H1 (cell line): ENCODE data around the gene CYP4F3. TPM values are rescaled to one million over a fixed set of nuclear protein-coding genes. Genes with fewer than 3 reads are reported as not detected.

Source experiments
- polyA plus RNA-seq, 7 experiments: library from polyadenylated mRNA; depleted of rRNA in 3 of 7; stranded (reverse) in 5 of 7; unstranded in 2 of 7; fragments of >200 nt in 5 of 7; fragments of 200-250 nt in 2 of 7; gene quantifications; 1 replicate in 5 of 7; 2 replicates in 1 of 7; 4 replicates in 1 of 7; pipeline versions ENCODE4 v1.2.1 to v1.2.3, GENCODE V29; 2011 to 2013; ENCODE audit warnings: missing spikeins in 2 of 7, mixed read lengths in 2 of 7
- total RNA-seq: library from RNA; stranded (reverse); fragmentation: NEBNext Ultra II Directional; extraction: Animal tissue kit (Norgen Biotek cat#: 25700); gene quantifications from 2 replicates; pipeline ENCODE4 v1.2.1, GENCODE V29; 2021
- TF ChIP-seq, protein P1 (sequence below): IDR thresholded peaks from 2 replicates; pipeline ENCODE4 v1.6.1; 2011; ENCODE audit warnings: low read length, improper control_type of control experiment

Gene CYP4F3
- total and polyA plus RNA-seq, 2 of the 8 experiments (the other 6 are each of a cell fraction or from before 2014, with no cell fraction given), result not detected

DNA sequence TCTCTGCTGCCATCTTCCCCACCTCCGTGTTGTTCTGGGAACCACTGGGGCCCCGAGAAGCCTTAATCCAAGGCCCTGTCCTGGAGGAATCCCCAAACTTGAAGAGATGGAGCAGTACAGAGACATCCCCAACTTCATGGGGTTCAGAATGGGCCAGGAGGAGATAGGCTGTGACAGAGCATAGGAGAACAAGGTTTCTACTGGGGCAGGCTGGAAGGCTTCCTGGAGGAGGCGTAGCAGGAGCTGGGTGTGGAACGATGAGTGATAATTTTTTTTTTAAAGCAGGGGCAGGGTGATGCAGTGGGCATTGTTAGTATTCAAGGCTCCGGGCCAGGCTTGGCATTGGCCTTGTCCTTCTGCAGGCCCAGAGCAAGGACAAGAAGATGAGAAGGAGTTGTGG is 22.4 kb upstream of the CYP4F3 start (continued):
- TF ChIP-seq, protein P1, sequence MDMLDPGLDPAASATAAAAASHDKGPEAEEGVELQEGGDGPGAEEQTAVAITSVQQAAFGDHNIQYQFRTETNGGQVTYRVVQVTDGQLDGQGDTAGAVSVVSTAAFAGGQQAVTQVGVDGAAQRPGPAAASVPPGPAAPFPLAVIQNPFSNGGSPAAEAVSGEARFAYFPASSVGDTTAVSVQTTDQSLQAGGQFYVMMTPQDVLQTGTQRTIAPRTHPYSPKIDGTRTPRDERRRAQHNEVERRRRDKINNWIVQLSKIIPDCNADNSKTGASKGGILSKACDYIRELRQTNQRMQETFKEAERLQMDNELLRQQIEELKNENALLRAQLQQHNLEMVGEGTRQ, result no peak
